Thoracic aorta (tissue), 2 donors: ENCODE data around the gene KCNQ4. TPM values are rescaled to one million over a fixed set of nuclear protein-coding genes. Genes with fewer than 3 reads are reported as not detected.

Source experiments
- ATAC-seq: fragments of 150-250 bp; one replicate; pipeline ENCODE4 v1.8.0; 2017; ENCODE audit warnings: low read depth; ENCODE audit not compliant: insufficient number of reproducible peaks, low FRiP score
- DNase-seq: peaks from one replicate; pipeline ENCODE4 v3.0.0-alpha.2; 2020; ENCODE audit warnings: low spot score
- H3K27ac ChIP-seq, 2 donors: fragments of 200-600 bp; sonication (generic); 1 replicate in 1 of 2; 2 replicates in 1 of 2; pipeline ENCODE4 v1.5.1; 2016; ENCODE audit warnings: mild to moderate bottlenecking in 2 of 2, moderate library complexity in 2 of 2
- H3K27me3 ChIP-seq: fragments of 200-600 bp; sonication (generic); replicated peaks from 2 replicates; pipeline ENCODE4 v1.6.0; 2016; ENCODE audit warnings: mild to moderate bottlenecking; ENCODE audit not compliant: insufficient read depth
- H3K36me3 ChIP-seq: fragments of 200-600 bp; sonication (generic); one replicate; pipeline ENCODE4 v1.5.1; 2016
- H3K4me1 ChIP-seq, 2 donors: fragments of 200-600 bp; sonication (generic); 1 replicate in 1 of 2; 2 replicates in 1 of 2; pipeline versions ENCODE4 v1.5.1 to v1.6.0; 2016; ENCODE audit warnings: low read depth in 2 of 2, mild to moderate bottlenecking in 1 of 2; ENCODE audit not compliant: control insufficient read depth in 1 of 2
- H3K4me3 ChIP-seq: fragments of 200-600 bp; sonication (generic); 2 replicates; pipeline ENCODE4 v1.5.1; 2016; ENCODE audit warnings: mild to moderate bottlenecking
- H3K9me3 ChIP-seq: fragments of 200-600 bp; sonication (generic); 2 replicates; pipeline ENCODE4 v1.5.1; 2016
- CTCF ChIP-seq: fragments of 200-600 bp; sonication (generic); IDR thresholded peaks from one replicate; pipeline ENCODE4 v1.5.1; 2019; ENCODE audit warnings: antibody characterized with exemption
- total RNA-seq, 2 donors: library from RNA; depleted of rRNA; stranded (reverse); fragments of >200 nt; gene quantifications; one replicate each; pipeline versions ENCODE4 v1.1.0 to v1.2.3, GENCODE V29; 2016

The KCNQ4 gene
- total RNA-seq, 2 donors from 2014 or later, result 5.7 to 11.5 TPM

DNA sequence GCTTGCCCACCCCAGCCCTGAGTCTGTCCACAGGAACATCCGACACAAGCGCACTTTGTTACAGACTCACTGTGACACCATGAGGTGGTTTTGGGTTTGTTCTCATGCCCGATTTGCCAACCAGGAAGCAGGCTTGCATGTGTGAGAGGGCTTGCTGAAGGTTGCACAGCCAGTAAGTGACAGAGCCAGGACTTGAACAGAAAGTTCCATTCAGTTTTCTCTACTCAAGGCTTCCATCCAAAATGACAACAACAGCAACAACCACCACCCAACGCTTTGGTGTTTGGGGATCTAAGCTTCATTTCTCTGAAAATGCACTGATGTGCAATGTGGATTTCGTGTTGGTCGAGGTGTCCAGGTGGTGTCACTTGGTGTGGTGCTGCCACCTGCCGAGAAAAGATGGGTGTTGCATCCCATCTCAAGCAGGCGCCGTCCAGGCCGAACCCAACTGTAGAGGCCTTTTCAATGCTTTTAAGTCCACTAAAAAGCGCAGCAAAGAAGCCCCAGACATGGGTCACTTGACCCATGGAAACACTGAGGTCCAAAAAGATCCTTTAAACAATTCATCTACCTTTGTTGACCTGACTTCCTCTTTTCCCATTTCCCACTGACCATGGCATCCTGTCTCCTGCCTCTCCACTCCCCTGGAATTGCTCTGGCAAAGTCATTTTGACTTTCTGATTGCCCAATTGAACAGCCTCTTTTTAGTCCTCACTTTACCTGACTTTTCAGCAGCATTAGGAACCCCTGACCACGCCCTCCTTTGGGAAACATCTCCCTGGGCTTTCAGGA is 66.4 kb downstream of the KCNQ4 start:
- Histone ChIP-seq H3K4me3 (no peak overlapping the region), H3K36me3 (no peaks in the 10 kb centered on the region), H3K4me1 (peaks cover 4 to 32% of the 10 kb centered on the region in 2 donors), H3K9me3 (no peaks in the 10 kb centered on the region), H3K27me3 (no peaks in the 10 kb centered on the region), H3K27ac (no peak overlapping the region)
- ATAC-seq (peak; percentile 57), DNase-seq (no peak)
- TF ChIP-seq CTCF, result peak; percentile 91

DNA sequence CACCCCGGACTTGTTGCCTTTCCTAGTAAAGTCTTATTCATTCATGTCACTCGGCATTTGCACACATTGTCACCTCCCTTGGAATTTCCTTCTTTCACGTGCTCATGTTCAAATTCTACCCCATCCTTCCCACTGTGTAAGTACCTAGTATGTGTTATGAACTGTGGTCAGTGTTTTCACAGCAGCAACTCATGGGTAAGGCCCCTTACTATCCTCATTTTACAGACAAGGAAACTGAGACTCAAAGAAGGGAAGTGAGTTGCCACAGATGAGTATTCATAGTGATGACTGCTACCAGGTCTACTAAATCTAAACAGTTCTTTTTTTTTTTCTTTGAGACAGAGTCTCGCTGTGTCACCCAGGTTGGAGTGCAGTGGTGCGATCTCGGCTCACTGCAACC is 68.1 kb downstream of the KCNQ4 start:
- DNase-seq, result no peak
- Histone ChIP-seq H3K27ac (no peak overlapping the region), H3K27me3 (no peaks in the 10 kb centered on the region), H3K4me1 (peaks cover 4 to 26% of the 10 kb centered on the region in 2 donors), H3K36me3 (no peaks in the 10 kb centered on the region), H3K9me3 (no peaks in the 10 kb centered on the region), H3K4me3 (no peak overlapping the region)
- ATAC-seq, result no peak
- TF ChIP-seq CTCF, result no peak

GRCh38 chr1:40853113-40853884 is 69.7 kb downstream of the KCNQ4 start:
- no peaks in the 10 kb centered on the region for H3K36me3 ChIP-seq
- no peaks in the 10 kb centered on the region for H3K9me3 ChIP-seq
- TF ChIP-seq CTCF, result no peak
- no peaks in the 10 kb centered on the region for H3K27me3 ChIP-seq
- no peak overlapping the region for H3K4me3 ChIP-seq
- ATAC-seq (no peak), DNase-seq (no peak)
- peak overlapping the region; percentile 11 to 41 for H3K27ac ChIP-seq
- peaks cover 4 to 26% of the 10 kb centered on the region in 2 donors for H3K4me1 ChIP-seq

GRCh38 chr1:40853885-40854170 is 70.2 kb downstream of the KCNQ4 start:
- Histone ChIP-seq H3K36me3 (no peaks in the 10 kb centered on the region), H3K27ac (peak overlapping the region; percentile 11 to 41), H3K27me3 (no peaks in the 10 kb centered on the region), H3K4me1 (peaks cover 4 to 23% of the 10 kb centered on the region in 2 donors), H3K9me3 (no peaks in the 10 kb centered on the region), H3K4me3 (no peak overlapping the region)
- DNase-seq (no peak), ATAC-seq (no peak)
- TF ChIP-seq CTCF, result no peak

GRCh38 chr1:40855513-40855912 is 71.9 kb downstream of the KCNQ4 start:
- no peaks in the 10 kb centered on the region for H3K36me3 ChIP-seq
- no peak for DNase-seq
- no peak for TF ChIP-seq CTCF
- no peak for ATAC-seq
- no peaks in the 10 kb centered on the region for H3K27me3 ChIP-seq
- H3K9me3 ChIP-seq, result no peaks in the 10 kb centered on the region
- H3K4me3 ChIP-seq, result no peak overlapping the region
- H3K4me1 ChIP-seq, result peaks cover 10 to 28% of the 10 kb centered on the region in 2 donors
- no peak overlapping the region for H3K27ac ChIP-seq
